ENCODE results near the gene CHRDL1.
"Not testable (repeated sequence)": the region's sequence is repeated elsewhere in the genome, so short reads cannot be mapped to it uniquely, and the experiment has no call there.

Gene CHRDL1, protein sequence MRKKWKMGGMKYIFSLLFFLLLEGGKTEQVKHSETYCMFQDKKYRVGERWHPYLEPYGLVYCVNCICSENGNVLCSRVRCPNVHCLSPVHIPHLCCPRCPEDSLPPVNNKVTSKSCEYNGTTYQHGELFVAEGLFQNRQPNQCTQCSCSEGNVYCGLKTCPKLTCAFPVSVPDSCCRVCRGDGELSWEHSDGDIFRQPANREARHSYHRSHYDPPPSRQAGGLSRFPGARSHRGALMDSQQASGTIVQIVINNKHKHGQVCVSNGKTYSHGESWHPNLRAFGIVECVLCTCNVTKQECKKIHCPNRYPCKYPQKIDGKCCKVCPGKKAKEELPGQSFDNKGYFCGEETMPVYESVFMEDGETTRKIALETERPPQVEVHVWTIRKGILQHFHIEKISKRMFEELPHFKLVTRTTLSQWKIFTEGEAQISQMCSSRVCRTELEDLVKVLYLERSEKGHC

DNA sequence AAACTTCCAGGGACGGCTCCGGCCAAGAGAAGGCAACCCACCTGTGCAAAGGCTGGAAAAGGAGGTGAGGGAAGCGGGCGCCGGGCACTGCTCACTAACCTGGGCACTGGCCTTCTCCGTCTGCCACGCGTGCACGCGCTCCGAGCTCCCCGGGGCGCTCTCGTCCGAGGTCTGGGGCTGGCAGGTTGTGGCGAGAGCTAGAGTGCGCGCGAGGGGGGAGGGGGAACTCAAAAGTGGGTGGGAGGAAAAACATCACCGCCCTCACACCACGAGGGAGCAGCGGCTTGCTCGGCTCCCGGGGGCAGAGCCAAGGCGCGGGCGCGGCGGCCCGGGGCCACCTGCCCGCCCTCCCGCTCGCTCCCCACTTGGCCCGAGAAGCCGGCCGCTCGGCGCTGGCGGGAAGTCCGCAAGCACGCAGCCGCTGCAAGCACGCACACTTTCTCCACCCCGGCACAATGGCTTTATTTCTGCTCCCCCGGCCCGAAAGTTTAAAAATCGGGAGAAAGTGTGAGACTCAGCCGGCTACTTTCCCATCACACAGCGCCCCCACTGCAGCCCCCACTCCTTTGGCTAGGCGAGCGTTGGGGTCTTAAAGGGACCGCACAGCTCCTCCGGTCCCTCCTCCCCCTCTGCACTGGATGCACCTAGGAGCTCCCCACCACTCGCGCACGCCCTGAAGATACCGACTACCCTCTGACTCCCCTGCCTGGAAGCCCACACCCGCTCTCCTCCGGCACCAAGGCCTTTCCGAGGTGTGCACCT, at the start of gene CHRDL1:
Gene CHRDL1 (minus strand): TSS at position 173 of the 762 bp plus-strand sequence. CDS start 3,636 bp downstream, outside the sequence.
- no peak for ATAC-seq (ENCODE audit: low read depth)
- Mint-ChIP-seq H3K4me1 (peaks cover 2% of the 10 kb centered on the region), H3K36me3 (no peaks in the 10 kb centered on the region), H3K27ac (no peak within 1 kb of the TSS), H3K9me3 (no peaks in the 10 kb centered on the region), H3K4me3 (no peak within 1 kb of the TSS), H3K27me3 (peaks cover 5% of the 10 kb centered on the region)
- no peak for DNase-seq (ENCODE audit: low spot score in 2 of 2)

- Mint-ChIP-seq H3K36me3 (no peaks in the 10 kb centered on the region), H3K27ac (no peak overlapping the region), H3K9me3 (no peaks in the 10 kb centered on the region), H3K4me1 (no peaks in the 10 kb centered on the region), H3K4me3 (no peak overlapping the region), H3K27me3 (no peaks in the 10 kb centered on the region)
- DNase-seq (ENCODE audit: low spot score in 2 of 2) (no peak), ATAC-seq (ENCODE audit: low read depth) (no peak)
These were observed 41.4 kb upstream of the CHRDL1 start for GRCh38 chrX:110836982-110837381.

DNA sequence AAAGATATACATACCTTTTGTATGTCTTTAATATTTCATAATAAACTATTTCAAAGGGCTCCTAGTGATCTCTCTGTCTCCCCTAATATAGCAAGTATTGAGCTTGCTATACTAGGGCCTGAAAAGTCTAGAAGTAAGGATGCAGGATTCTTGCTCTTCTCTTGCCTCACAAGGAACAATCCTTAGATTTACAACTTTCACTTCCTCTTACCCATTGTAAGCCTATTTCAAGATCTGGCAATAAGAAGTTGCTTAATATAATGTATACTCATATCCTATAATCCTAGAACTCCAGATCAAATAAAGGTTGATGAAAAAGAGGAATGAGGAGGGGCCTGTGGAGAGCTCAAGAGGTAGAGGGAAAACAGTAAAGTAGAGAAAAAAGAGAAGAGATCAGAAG, 40.8 kb upstream of the CHRDL1 start:
- DNase-seq (ENCODE audit: low spot score in 2 of 2) (no peak), ATAC-seq (ENCODE audit: low read depth) (no peak)
- H3K27me3 Mint-ChIP-seq: no peaks in the 10 kb centered on the region
- no peak overlapping the region for H3K27ac Mint-ChIP-seq
- H3K36me3 Mint-ChIP-seq: no peaks in the 10 kb centered on the region
- no peaks in the 10 kb centered on the region for H3K4me1 Mint-ChIP-seq
- no peaks in the 10 kb centered on the region for H3K9me3 Mint-ChIP-seq
- H3K4me3 Mint-ChIP-seq: no peak overlapping the region

DNA sequence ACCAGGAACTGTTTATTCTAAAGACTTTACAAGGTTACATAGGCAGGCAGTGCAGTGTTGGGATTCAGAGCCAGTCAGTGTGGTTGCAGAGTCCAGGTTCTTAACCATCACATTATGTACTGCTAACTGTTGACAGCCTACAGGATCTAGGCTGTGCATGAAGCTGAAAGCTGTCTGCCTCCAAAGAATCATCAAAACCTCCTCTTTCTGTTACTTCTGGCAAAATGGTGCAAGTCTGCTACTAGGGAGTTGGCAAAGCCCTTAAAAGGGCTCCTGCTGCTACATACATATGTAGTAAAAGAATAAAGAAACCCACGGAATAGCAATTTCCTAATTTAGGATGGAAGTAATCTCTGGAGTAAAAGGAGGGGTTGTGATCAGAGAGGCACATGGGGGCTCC, 40.4 kb upstream of the CHRDL1 start:
- Mint-ChIP-seq H3K36me3 (no peaks in the 10 kb centered on the region), H3K4me1 (no peaks in the 10 kb centered on the region)

GRCh38 chrX:110825972-110826371, 30.4 kb upstream of the CHRDL1 start:
- H3K4me3 Mint-ChIP-seq: no peak overlapping the region
- H3K9me3 Mint-ChIP-seq: no peaks in the 10 kb centered on the region
- no peaks in the 10 kb centered on the region for H3K36me3 Mint-ChIP-seq
- no peaks in the 10 kb centered on the region for H3K4me1 Mint-ChIP-seq
- no peak for DNase-seq (ENCODE audit: low spot score in 2 of 2)
- H3K27me3 Mint-ChIP-seq: no peaks in the 10 kb centered on the region
- H3K27ac Mint-ChIP-seq: no peak overlapping the region
- no peak for ATAC-seq (ENCODE audit: low read depth)

More for the DNA sequence above, 40.4 kb upstream of the CHRDL1 start:
- Mint-ChIP-seq H3K27me3 (no peaks in the 10 kb centered on the region), H3K9me3 (no peaks in the 10 kb centered on the region), H3K27ac (no peak overlapping the region), H3K4me3 (no peak overlapping the region)
- ATAC-seq (ENCODE audit: low read depth): no peak
- no peak for DNase-seq (ENCODE audit: low spot score in 2 of 2)

DNA sequence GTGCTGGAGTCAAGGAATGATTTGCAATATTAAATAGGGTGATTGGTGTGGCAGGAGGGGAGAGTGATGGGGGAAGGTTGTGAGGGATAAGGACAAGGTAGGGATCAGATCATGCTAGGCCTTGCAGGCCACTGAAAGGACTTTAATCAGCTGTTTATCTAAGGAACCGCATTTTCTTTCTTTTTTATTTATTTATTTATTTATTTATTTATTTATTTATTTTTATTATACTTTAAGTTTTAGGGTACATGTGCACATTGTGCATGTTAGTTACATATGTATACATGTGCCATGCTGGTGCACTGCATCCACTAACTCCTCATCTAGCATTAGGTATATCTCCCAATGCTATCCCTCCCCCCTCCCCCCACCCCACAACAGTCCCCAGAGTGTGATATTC, 20.9 kb upstream of the CHRDL1 start:
- H3K9me3 Mint-ChIP-seq; DNase-seq (ENCODE audit: low spot score in 2 of 2); H3K4me3 Mint-ChIP-seq; H3K36me3 Mint-ChIP-seq; ATAC-seq (ENCODE audit: low read depth); H3K27ac Mint-ChIP-seq; H3K4me1 Mint-ChIP-seq; H3K27me3 Mint-ChIP-seq: not testable (repeated sequence)

GRCh38 chrX:110806145-110806544, 10.5 kb upstream of the CHRDL1 start:
- ATAC-seq (ENCODE audit: low read depth) (no peak), DNase-seq (ENCODE audit: low spot score in 2 of 2) (no peak)
- Mint-ChIP-seq H3K27me3 (no peaks in the 10 kb centered on the region), H3K36me3 (no peaks in the 10 kb centered on the region), H3K27ac (no peak overlapping the region), H3K4me1 (no peaks in the 10 kb centered on the region), H3K9me3 (no peaks in the 10 kb centered on the region), H3K4me3 (no peak overlapping the region)

DNA sequence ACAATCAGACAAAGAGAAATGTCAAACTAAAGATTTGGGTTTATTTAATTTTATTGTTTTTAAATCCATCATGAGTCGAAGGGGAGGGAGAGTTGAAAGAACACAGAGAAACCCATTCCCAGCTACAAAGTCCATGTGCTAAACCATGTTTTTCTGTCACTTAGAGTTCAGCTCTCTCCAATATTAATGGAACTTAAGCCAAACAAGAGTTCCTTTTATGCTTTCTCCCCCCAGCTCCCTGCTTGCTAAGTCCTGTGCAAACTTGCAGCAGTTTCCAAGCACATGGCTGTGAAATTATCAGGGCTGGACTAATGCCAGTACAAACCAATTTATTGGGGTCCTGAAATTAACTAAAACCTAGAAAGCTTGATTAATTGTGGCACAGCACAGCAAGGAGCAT, 9.7 kb upstream of the CHRDL1 start:
- H3K27me3 Mint-ChIP-seq: no peaks in the 10 kb centered on the region

GRCh38 chrX:110804446-110804845, 8.8 kb upstream of the CHRDL1 start:
- Mint-ChIP-seq H3K4me3 (no peak overlapping the region), H3K36me3 (no peaks in the 10 kb centered on the region), H3K4me1 (no peaks in the 10 kb centered on the region), H3K27ac (no peak overlapping the region), H3K9me3 (no peaks in the 10 kb centered on the region), H3K27me3 (no peaks in the 10 kb centered on the region)
- no peak for DNase-seq (ENCODE audit: low spot score in 2 of 2)
- ATAC-seq (ENCODE audit: low read depth): no peak

More for the DNA sequence above, 9.7 kb upstream of the CHRDL1 start:
- no peaks in the 10 kb centered on the region for H3K4me1 Mint-ChIP-seq
- no peak overlapping the region for H3K4me3 Mint-ChIP-seq
- DNase-seq (ENCODE audit: low spot score in 2 of 2) (no peak), ATAC-seq (ENCODE audit: low read depth) (no peak)
- no peaks in the 10 kb centered on the region for H3K36me3 Mint-ChIP-seq
- H3K27ac Mint-ChIP-seq: no peak overlapping the region
- H3K9me3 Mint-ChIP-seq: no peaks in the 10 kb centered on the region

DNA sequence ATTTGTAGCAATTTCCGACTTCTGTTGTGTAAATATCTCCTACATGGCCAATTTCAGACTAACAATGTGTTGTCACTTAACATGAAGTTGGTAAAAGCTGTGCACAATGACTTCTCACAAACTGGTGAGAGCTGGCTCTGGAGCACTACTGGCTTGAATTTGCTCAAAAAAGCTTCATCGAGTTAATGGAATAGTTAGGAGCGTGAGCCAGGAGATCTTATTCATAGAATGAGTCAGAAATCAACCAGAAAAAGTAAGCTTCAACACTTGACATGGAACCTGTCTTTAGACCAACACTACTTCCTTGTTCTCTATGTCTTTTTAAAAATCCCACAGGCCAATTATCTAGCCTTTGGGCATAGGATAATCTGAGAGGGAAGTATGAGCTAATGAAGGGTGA, 7.9 kb upstream of the CHRDL1 start:
- H3K4me1 Mint-ChIP-seq: no peaks in the 10 kb centered on the region
- H3K27me3 Mint-ChIP-seq: peaks cover 1% of the 10 kb centered on the region
- H3K9me3 Mint-ChIP-seq: no peaks in the 10 kb centered on the region
- no peak overlapping the region for H3K4me3 Mint-ChIP-seq
- ATAC-seq (ENCODE audit: low read depth): no peak
- no peaks in the 10 kb centered on the region for H3K36me3 Mint-ChIP-seq
- no peak for DNase-seq (ENCODE audit: low spot score in 2 of 2)
- no peak overlapping the region for H3K27ac Mint-ChIP-seq

- H3K36me3 Mint-ChIP-seq: no peaks in the 10 kb centered on the region
- H3K4me3 Mint-ChIP-seq: no peak overlapping the region
- peaks cover 5% of the 10 kb centered on the region for H3K27me3 Mint-ChIP-seq
- H3K4me1 Mint-ChIP-seq: peaks cover 2% of the 10 kb centered on the region
- ATAC-seq (ENCODE audit: low read depth): no peak
- H3K27ac Mint-ChIP-seq: no peak overlapping the region
- no peak for DNase-seq (ENCODE audit: low spot score in 2 of 2)
- H3K9me3 Mint-ChIP-seq: no peaks in the 10 kb centered on the region
These were observed 735 bp upstream of the CHRDL1 start for GRCh38 chrX:110796407-110796697.

DNA sequence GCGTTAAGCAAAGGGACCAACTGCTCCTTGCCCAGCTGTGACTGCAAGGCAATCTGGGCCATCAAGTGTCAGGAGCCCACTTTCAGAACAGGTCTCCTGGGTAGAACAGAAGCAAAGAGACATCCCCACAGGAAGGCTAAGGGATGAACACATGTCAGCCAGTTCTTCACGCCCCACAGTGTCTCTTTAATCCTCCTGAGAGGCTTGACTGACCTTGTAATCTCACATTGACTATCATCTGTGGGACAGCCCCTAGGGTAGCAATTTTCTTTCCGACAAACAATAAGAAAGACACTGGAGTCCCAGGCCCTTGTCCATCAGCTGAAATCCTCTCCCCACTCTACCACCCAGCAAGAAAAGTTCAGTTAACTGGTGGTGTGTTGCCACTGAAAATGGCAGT, 1.0 kb downstream of the CHRDL1 start:
- no peak for ATAC-seq (ENCODE audit: low read depth)
- Mint-ChIP-seq H3K27me3 (peaks cover 5% of the 10 kb centered on the region), H3K27ac (no peak overlapping the region), H3K4me1 (peaks cover 2% of the 10 kb centered on the region), H3K36me3 (no peaks in the 10 kb centered on the region), H3K4me3 (no peak overlapping the region), H3K9me3 (no peaks in the 10 kb centered on the region)
- no peak for DNase-seq (ENCODE audit: low spot score in 2 of 2)

- no peaks in the 10 kb centered on the region for H3K36me3 Mint-ChIP-seq
- no peaks in the 10 kb centered on the region for H3K4me1 Mint-ChIP-seq
- no peaks in the 10 kb centered on the region for H3K9me3 Mint-ChIP-seq
- H3K4me3 Mint-ChIP-seq: no peak overlapping the region
- no peak for DNase-seq (ENCODE audit: low spot score in 2 of 2)
- no peaks in the 10 kb centered on the region for H3K27me3 Mint-ChIP-seq
- H3K27ac Mint-ChIP-seq: no peak overlapping the region
- ATAC-seq (ENCODE audit: low read depth): no peak
These were observed 4.5 kb downstream of the CHRDL1 start for GRCh38 chrX:110791071-110791470.

- Mint-ChIP-seq H3K27ac (no peak overlapping the region), H3K4me3 (no peak overlapping the region), H3K4me1 (no peaks in the 10 kb centered on the region), H3K9me3 (no peaks in the 10 kb centered on the region), H3K27me3 (no peaks in the 10 kb centered on the region), H3K36me3 (no peaks in the 10 kb centered on the region)
- DNase-seq (ENCODE audit: low spot score in 2 of 2): no peak
- ATAC-seq (ENCODE audit: low read depth): no peak
These were observed 9.1 kb downstream of the CHRDL1 start for GRCh38 chrX:110786486-110786885.

GRCh38 chrX:110759785-110760184, 35.8 kb downstream of the CHRDL1 start:
- Mint-ChIP-seq H3K36me3 (no peaks in the 10 kb centered on the region), H3K27ac (no peak overlapping the region), H3K27me3 (no peaks in the 10 kb centered on the region), H3K9me3 (peaks cover 2% of the 10 kb centered on the region), H3K4me1 (no peaks in the 10 kb centered on the region), H3K4me3 (no peak overlapping the region)
- ATAC-seq (ENCODE audit: low read depth): no peak
- no peak for DNase-seq (ENCODE audit: low spot score in 2 of 2)
